Upper lobe of left lung (tissue), 4 donors: ENCODE measurements around the gene GNAI1.

ENCODE experiments used
- CTCF ChIP-seq, 6 experiments: fragments of 450-650 bp in 4 of 6; fragments of 200-600 bp in 2 of 6; sonication (generic) in 2 of 6; IDR thresholded peaks; one replicate each; pipeline ENCODE4 v1.5.1; 2016 to 2019; ENCODE audit warnings: antibody characterized with exemption in 6 of 6
- POLR2A ChIP-seq, 4 donors: fragments of 450-650 bp; IDR thresholded peaks; one replicate each; pipeline ENCODE4 v1.5.1; 2016 to 2017; ENCODE audit warnings: antibody characterized with exemption in 4 of 4, mild to moderate bottlenecking in 2 of 4
- POLR2AphosphoS5 ChIP-seq, 2 donors: sonication (generic); formaldehyde crosslinking; IDR thresholded peaks; one replicate each; pipeline ENCODE4 v1.5.1; 2017; ENCODE audit warnings: antibody characterized with exemption in 2 of 2

- TF ChIP-seq CTCF (IDR thresholded peaks at IDR 0.05) (peak in 4 of 6 experiments; percentile 11 to 32 (median 32)), POLR2A (IDR thresholded peaks at IDR 0.05) (no peak), POLR2AphosphoS5 (IDR thresholded peaks at IDR 0.05) (no peak)
These were observed 39.1 kb upstream of the GNAI1 start for GRCh38 chr7:80095545-80095944.
